ENCODE data around the gene ARL15. TPM values are rescaled to one million over a fixed set of nuclear protein-coding genes. Genes with fewer than 3 reads are reported as not detected.

The ARL15 gene
- total RNA-seq, 1 donor from 2014 or later = 30.8 TPM

DNA sequence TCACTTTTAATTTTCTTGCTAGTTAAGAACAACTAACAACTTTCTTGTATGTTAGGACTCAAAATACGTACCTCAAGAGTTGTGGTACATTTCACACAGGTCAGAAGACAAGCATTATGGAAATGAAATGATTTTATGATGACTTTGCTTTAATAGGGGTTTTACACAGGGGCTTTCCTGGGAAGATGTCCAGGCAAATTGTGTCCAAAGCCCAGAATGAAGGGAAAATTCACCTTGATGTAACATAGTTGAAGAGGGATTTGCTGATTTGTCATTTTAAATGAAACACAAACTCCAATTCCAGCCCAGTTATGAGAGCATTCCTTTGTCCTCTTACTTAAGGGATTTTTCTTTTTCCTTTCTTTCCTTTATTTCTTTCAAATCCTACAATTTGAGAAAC lies 89.2 kb downstream of the ARL15 start:
- DNase-seq = no peak
- intact Hi-C loops (cut with DNase I) = no loop called here
- H3K27ac ChIP-seq = no peak overlapping the region

DNA sequence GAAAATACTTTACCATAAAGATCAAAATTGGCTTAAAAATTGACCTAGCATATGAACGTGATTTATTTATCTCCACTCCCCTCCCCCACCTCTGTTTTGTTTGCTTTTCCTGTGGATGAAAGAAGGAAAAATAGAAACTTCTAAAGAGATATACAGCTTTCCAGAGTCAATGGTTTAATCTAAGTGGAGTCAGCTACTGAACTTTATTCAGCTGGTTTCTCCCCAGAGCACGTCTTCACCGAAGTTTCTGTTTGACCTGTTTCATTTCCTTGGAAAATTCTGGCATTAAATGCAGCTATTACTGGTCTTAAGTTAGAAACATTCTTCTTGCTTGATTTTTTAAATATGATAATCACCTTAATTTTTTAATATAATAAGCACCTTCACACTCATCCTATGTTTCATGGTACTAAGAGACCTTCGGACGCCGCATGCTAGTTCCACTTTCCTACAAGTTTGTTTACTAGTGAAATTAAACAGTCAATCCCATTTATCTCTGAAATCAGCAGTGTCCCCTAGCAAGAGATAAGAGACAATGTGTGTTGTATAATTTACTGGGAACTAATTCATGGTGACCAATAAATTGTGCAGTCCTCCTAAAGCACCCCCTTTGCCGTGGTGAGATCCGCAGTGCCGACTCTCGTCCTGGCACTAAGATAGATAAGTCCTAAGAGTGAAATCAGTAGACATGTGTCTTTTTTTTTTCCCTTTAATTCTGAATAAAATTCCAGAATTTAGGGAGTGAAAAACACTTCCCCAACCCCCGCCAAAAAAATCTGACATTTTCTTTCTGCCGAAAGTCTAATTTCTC lies 89.9 kb downstream of the ARL15 start:
- H3K36me3 ChIP-seq = no peaks in the 10 kb centered on the region
- TF ChIP-seq, protein P1, sequence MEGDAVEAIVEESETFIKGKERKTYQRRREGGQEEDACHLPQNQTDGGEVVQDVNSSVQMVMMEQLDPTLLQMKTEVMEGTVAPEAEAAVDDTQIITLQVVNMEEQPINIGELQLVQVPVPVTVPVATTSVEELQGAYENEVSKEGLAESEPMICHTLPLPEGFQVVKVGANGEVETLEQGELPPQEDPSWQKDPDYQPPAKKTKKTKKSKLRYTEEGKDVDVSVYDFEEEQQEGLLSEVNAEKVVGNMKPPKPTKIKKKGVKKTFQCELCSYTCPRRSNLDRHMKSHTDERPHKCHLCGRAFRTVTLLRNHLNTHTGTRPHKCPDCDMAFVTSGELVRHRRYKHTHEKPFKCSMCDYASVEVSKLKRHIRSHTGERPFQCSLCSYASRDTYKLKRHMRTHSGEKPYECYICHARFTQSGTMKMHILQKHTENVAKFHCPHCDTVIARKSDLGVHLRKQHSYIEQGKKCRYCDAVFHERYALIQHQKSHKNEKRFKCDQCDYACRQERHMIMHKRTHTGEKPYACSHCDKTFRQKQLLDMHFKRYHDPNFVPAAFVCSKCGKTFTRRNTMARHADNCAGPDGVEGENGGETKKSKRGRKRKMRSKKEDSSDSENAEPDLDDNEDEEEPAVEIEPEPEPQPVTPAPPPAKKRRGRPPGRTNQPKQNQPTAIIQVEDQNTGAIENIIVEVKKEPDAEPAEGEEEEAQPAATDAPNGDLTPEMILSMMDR (IDR thresholded peaks at IDR 0.05) = no peak
- no peaks in the 10 kb centered on the region for H3K4me1 ChIP-seq
- no peak for DNase-seq
- intact Hi-C loops (cut with DNase I) = no loop called here
- H3K27me3 ChIP-seq (ENCODE audit: low read depth) = no peaks in the 10 kb centered on the region
- no peak for ATAC-seq
- H3K9me3 ChIP-seq = no peaks in the 10 kb centered on the region
- H3K27ac ChIP-seq = no peak overlapping the region
- H3K4me3 ChIP-seq = peak overlapping the region; percentile 27

More for the DNA sequence above, 89.2 kb downstream of the ARL15 start:
- no peaks in the 10 kb centered on the region for H3K36me3 ChIP-seq
- no peaks in the 10 kb centered on the region for H3K4me1 ChIP-seq
- H3K4me3 ChIP-seq = no peak overlapping the region
- no peaks in the 10 kb centered on the region for H3K9me3 ChIP-seq
- TF ChIP-seq, protein P1 (IDR thresholded peaks at IDR 0.05) = no peak
- no peaks in the 10 kb centered on the region for H3K27me3 ChIP-seq (ENCODE audit: low read depth)
- ATAC-seq = no peak

DNA sequence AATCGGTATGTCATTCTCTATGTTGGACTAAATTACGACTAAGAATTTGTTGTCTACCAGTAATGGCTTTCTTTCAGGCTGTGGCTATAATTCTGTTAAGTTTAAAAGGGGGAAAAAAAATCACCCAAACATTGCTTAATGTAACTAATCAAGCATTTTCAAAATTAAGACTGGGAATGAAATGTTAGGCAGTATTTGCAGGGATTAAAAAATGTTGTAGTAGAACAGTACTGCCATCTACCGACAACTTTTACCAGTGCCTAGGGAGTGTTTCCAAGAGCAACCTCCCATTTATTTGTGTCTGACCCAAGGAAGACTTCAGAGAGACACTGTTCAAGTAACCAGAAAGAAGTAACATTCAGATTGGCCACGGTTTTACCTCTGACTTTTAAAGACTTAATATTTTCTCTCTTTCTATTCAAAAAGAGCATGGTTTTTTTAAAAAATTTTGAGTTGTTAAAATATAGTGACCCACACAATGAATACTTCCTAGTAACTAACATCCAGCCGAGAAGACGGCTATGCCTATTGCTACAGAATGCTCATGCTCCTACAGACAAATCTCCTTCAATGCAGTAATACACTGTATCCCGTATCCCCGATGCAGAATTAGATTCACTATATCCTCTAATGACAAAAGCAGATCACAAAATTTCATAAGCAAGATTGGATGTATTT lies 92.4 kb downstream of the ARL15 start:
- H3K4me1 ChIP-seq = no peaks in the 10 kb centered on the region
- intact Hi-C loops (cut with DNase I) = loop anchor here (10.0 kb wide), 1 partner anchor 733 kb away; the partner anchor contains the start of gene FST
- no peaks in the 10 kb centered on the region for H3K36me3 ChIP-seq
- TF ChIP-seq, protein P1 (IDR thresholded peaks at IDR 0.05) = peak; percentile 82
- H3K9me3 ChIP-seq = no peaks in the 10 kb centered on the region
- no peak overlapping the region for H3K4me3 ChIP-seq
- no peak for DNase-seq
- H3K27ac ChIP-seq = no peak overlapping the region
- peak; percentile 67 to 83 for ATAC-seq
- H3K27me3 ChIP-seq (ENCODE audit: low read depth) = no peaks in the 10 kb centered on the region

DNA sequence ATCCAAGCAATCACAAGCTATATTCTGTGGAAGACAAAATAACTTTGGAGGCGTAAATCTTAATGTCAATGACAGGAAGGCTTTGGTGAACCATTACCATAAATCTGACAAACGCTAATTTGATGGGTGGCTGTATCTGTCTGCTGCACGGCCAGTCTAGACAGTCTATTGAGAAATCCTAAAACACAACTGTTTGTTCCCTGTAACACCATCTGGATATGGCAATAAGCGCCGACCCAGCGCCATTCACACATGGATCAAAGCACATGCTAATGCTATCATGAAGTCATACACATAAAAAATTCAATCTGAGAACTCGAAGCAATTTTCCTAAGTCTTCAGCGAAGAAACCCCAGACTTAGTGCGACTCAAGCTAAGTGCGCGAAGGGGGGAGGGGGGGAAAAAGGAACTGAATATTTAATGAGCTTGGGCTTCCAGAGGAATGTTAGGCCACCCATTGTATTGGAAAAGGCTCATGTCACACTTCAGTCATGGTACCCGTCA lies 95.1 kb downstream of the ARL15 start:
- DNase-seq (no peak), ATAC-seq (no peak)
- Histone ChIP-seq H3K4me1 (peaks cover 8% of the 10 kb centered on the region), H3K27me3 (ENCODE audit: low read depth) (no peaks in the 10 kb centered on the region), H3K27ac (no peak overlapping the region), H3K9me3 (no peaks in the 10 kb centered on the region), H3K36me3 (no peaks in the 10 kb centered on the region), H3K4me3 (no peak overlapping the region)
- intact Hi-C loops (cut with DNase I) = loop anchor here (10.0 kb wide), 1 partner anchor 730 kb away; the partner anchor contains the start of gene FST
- TF ChIP-seq, protein P1 (IDR thresholded peaks at IDR 0.05) = no peak

DNA sequence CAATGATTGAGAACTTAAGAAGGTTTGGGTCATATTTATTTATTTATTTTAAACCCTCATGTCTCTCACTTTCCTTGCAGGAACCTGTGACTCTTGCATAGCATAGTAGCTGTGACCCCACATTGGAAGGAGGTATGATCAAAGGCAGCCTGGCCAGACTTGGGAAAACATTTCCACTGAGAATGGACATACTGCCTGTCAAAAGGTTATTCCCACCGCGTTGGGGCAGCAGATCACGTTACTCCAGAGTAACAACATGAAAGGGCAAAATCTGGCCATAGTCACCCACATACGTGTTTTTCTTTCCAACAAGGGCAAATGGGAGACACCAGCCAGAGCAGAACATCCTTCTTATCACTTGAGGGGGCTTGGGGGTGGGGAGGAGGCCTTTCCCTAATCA lies 95.7 kb downstream of the ARL15 start:
- no peaks in the 10 kb centered on the region for H3K27me3 ChIP-seq (ENCODE audit: low read depth)
- H3K36me3 ChIP-seq = no peaks in the 10 kb centered on the region
- no peaks in the 10 kb centered on the region for H3K9me3 ChIP-seq
- DNase-seq = no peak
- no peak overlapping the region for H3K4me3 ChIP-seq
- H3K27ac ChIP-seq = no peak overlapping the region
- H3K4me1 ChIP-seq = peaks cover 8% of the 10 kb centered on the region
- TF ChIP-seq, protein P1 (IDR thresholded peaks at IDR 0.05) = no peak
- ATAC-seq = no peak
- intact Hi-C loops (cut with DNase I) = loop anchor here (10.0 kb wide), 1 partner anchor 730 kb away; the partner anchor contains the start of gene FST
